ENCODE data around the gene TOMM34. TPM values are rescaled to one million over a fixed set of nuclear protein-coding genes. Genes with fewer than 3 reads are reported as not detected.

Gene TOMM34, protein sequence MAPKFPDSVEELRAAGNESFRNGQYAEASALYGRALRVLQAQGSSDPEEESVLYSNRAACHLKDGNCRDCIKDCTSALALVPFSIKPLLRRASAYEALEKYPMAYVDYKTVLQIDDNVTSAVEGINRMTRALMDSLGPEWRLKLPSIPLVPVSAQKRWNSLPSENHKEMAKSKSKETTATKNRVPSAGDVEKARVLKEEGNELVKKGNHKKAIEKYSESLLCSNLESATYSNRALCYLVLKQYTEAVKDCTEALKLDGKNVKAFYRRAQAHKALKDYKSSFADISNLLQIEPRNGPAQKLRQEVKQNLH
- 22.2 and 22.3 TPM in 2 replicates for total RNA-seq

DNA sequence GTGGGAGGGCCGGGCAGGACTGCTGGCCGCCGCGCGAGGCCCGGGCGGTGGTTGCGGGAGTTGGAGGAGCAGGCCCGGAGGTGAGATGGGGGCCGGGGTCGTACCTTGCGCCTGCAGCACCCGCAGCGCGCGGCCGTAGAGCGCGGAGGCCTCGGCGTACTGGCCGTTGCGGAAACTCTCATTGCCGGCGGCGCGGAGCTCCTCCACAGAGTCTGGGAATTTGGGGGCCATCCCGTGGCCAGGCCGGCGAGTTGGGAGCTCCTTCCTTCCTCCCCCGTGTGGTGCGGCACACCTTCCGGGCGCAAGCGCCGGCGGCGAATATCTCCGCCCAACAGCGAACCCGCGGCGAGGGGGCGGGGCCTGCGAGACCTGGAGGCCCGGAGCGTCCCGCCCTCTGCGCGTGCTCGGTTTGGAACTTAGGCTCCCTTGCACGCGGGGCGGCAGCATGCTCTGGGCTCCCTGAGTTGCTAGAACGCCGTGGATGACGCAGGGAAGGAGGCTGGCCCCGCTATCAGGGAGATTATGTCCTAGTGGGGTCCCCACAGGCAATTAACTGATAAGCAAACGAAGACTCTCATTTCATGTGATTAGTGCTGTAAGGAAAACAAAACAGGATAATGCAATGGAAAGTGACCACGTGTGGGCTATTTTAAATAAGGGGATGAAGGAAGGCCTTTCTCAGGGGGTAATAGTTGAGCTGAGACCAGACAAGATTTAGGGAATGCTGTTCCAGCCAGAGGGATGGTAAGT, at the start of gene TOMM34:
TSS of gene TOMM34 (minus strand) at position 295 of the 750 bp plus-strand sequence. CDS start at position 231, 64 bp downstream.
- intact Hi-C loops (cut with micrococcal nuclease): loop anchor here (1.0 to 10.0 kb wide), 9 partner anchors 11 to 1725 kb away; partner anchors contain the start of genes DNTTIP1, ELMO2, PABPC1L and TP53RK

DNA sequence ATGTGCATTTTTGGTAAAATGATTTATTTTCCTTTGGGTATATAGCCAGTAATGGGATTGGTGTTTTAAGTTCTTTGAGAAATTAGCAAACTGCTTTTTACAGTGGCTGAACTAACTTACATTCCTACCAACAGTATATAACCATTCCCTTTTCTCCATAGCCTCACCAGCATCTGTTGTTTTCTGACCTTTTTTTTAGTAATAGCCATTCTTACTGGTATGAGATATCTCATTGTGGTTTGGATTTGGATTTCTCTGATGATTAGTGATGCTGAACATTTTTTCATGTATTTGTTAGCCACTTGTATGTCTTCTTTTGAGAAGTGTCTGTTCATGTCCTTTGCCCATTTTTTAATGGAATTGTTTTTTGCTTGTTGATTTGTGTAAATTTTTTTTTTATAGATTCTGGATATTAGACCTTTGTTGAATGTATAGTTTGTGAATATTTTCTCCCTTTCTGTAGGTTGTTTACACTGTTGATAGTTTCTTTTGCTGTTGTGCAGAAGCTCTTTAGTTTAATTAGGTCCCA, 48.4 kb upstream of the TOMM34 start:
- intact Hi-C loops (cut with micrococcal nuclease): no loop called here

GRCh38 chr20:44997668-44998067, 37.5 kb upstream of the TOMM34 start:
- intact Hi-C loops (cut with micrococcal nuclease): no loop called here

- intact Hi-C loops (cut with micrococcal nuclease): no loop called here
These were observed 37.0 kb upstream of the TOMM34 start for GRCh38 chr20:44997171-44997570.

DNA sequence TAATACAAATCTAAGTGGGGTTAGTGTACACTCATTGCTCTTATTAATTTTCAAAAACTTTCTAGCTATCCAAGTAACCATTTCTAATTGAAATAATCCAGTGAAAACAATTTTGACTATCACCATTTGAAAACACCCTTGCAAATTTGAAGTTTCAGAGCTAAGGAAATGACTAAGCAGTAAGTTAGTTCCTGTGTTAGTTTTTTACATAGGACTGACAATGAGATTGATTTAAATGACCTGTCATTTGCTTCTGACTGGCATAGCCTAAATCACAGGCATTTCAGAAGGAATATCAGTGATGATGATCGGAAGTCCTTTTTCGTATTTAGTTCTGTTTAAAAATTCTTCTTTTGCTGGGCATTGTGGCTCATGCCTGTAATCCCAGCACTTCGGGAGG, 33.1 kb upstream of the TOMM34 start:
- intact Hi-C loops (cut with micrococcal nuclease): loop anchor here (1.0 to 5.0 kb wide), 2 partner anchors 26 to 36 kb away; no protein-coding TSS in a partner anchor

GRCh38 chr20:44990957-44991356, 30.8 kb upstream of the TOMM34 start:
- intact Hi-C loops (cut with micrococcal nuclease): loop anchor here (2.0 to 5.0 kb wide), 2 partner anchors 20 to 34 kb away; no protein-coding TSS in a partner anchor

- intact Hi-C loops (cut with micrococcal nuclease): loop anchor here (2.0 to 5.0 kb wide), 2 partner anchors 20 to 33 kb away; no protein-coding TSS in a partner anchor
These were observed 30.2 kb upstream of the TOMM34 start for GRCh38 chr20:44990425-44990824.

GRCh38 chr20:44988631-44989171, 28.5 kb upstream of the TOMM34 start:
- intact Hi-C loops (cut with micrococcal nuclease): loop anchor here (1.0 kb wide), 1 partner anchor 9 kb away; no protein-coding TSS in a partner anchor

DNA sequence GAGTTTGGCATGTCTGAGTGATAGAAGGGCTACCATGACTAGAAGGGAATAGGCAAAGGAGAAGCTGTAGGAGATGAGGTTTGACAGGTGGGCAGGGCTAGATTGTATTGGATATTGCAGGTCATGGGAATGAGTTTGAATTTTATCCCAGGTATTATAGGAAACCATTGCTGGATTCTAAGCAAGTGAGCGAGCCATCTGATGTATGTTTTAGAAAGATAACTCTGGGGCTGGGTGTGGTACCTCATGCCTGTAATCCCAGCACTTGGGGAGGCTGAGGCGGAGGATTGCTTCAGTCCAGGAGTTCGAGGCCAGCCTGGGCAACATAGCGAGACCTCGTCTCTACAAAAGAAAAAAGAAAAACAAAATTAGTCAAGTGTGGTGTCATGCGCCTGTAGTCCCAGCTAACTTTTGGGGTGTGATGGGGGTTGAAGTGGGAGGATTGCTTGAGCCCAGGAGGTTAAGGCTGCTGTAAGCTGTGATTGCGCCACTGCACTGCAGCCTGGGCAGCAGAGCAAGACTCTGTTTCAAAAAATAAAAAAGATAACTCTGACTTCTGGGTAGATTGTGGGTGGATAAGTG, 23.0 kb upstream of the TOMM34 start:
- intact Hi-C loops (cut with micrococcal nuclease): no loop called here

GRCh38 chr20:44981736-44982406, 21.7 kb upstream of the TOMM34 start:
- intact Hi-C loops (cut with micrococcal nuclease): no loop called here

GRCh38 chr20:44979090-44979621, 19.0 kb upstream of the TOMM34 start:
- intact Hi-C loops (cut with micrococcal nuclease): loop anchor here (1.0 to 5.0 kb wide), 4 partner anchors 8 to 337 kb away; partner anchors contain the start of gene TOMM34

- intact Hi-C loops (cut with micrococcal nuclease): loop anchor here (5.0 kb wide), 1 partner anchor 334 kb away; no protein-coding TSS in a partner anchor
These were observed 16.5 kb upstream of the TOMM34 start for GRCh38 chr20:44976698-44977097.

- intact Hi-C loops (cut with micrococcal nuclease): loop anchor here (5.0 kb wide), 1 partner anchor 444 kb away; the partner anchor contains the start of gene PIGT
These were observed 12.9 kb upstream of the TOMM34 start for GRCh38 chr20:44973053-44973452.

DNA sequence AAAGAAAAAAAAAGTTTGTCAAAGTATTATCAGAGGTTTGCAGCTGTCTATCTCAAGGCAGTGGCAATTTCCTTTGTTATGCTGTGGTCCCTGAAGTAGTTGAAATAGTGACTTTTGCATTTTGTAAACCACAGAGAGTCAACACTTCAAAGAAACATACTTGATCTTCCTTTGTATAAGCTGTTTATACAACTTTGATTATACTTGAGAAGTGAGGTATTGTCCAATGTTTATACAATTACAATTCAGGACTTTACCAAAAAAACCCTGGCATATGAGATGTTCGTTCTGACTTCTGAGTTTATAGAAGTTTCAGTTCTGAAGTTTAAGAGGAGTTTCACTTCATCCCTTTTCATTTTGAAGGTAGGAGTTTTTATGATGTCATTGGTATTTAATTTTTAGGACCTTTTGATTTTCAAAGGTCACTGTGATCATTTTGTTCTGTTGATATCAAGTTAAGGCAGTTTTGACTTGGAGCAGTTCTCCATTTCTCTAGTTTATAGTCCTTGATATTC, 10.1 kb upstream of the TOMM34 start:
- intact Hi-C loops (cut with micrococcal nuclease): loop anchor here (2.0 to 5.0 kb wide), 2 partner anchors 21 to 447 kb away; partner anchors contain the start of gene PIGT

DNA sequence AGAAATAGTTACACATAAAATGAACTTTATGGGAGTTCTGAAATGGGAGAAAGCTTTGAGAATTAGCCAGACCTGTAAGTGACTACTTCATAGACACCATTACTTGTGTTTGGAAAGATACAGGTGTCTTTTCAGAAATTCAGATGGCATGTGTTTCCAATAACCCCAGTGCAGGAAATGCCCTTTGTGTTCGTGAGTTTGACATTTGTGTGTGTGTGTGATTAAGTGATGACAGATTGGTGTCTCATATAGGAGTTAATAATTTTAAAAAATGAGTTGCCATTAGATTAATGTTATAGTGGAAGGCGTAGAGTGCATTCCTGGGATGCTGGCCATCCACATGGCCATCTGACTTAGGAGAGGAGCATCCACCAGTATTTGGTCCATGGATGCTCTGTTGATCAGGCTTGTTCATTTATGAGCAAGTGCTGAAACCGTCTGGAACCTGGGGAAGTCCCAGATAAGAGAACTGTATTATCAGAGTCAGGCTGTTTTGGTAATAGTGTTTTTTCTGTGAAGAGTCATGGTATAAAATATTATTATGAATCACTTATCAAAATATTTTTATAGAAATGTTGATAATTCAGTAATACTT, 9.2 kb upstream of the TOMM34 start:
- intact Hi-C loops (cut with micrococcal nuclease): loop anchor here (5.0 to 10.0 kb wide), 4 partner anchors 393 to 1715 kb away; partner anchors contain the start of genes OSER1, PCIF1, SYS1 and TP53RK

DNA sequence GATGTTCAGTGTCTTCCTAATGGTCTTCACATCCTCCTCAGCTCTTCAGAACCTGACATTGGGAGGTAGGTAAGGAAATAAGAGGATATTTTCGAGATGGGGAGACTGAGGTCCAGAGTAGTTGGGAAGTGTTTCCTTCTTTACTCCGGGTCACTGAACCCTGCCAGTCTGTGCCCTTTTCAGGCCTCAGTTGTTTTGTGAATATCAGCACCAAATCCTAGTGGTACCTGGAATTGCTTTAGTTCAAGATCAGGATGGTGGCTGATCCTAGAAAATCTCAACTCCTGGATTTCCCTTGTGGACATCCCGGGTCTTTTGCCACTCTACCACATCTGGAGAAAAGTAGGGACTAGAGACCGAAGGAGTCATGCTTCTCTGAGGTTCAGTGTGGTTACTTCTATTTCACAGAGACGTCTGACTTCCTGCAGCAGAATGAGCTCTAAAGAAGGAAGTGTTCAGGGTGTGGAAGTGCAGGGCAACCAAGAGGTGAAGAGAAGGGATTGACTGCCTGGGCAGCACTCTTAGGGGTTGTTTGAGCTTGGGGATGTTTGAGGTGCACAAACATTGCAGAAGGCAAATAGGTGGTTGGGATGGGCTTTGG, 7.1 kb upstream of the TOMM34 start:
- intact Hi-C loops (cut with micrococcal nuclease): loop anchor here (1.0 to 10.0 kb wide), 10 partner anchors 8 to 1717 kb away; partner anchors contain the start of genes ADA, OSER1, PABPC1L and PCIF1

DNA sequence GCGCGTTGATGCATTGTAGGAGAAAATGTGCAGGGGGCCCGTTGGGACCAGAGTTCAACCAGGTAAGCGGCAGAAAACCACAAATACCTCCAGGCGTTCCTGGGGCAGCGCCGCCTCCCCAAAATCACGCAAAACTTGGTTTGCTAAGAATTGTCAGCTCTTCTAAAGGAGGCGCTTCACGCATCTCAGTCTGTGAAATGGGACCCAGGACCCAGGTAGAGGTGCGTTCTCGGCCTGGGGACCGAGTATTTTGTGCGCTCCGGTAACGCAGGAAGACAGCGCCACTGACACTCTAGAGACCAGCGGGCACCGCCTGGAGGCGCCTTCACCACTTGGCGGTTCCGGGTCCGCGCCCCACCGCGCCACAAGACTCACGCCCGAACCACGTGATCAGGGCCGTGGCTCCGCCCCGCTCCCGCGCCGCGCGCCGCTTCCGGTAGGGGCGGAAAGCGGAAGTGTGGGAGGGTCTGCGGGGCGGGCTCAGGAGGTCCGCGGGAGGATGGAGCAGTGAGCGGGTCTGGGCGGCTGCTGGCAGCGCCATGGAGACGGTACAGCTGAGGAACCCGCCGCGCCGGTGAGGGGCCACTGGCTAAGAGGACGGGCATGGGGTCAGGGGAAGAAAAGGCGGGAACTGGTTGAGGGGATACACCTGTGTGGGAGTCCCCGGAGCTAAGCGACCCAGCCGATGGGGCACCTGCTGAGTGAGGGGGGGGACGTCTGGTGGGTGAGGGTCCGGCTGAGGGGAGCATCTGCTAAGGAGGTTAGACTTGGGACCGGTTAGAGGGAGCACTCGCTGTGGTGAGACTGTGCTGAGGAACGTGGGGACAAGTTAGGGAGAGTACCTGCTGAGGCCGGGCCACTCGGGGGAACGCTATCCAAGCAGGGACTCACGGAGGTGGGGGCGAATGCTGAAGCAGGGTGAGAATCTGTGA, 6.1 kb upstream of the TOMM34 start, which contains the start of gene STK4:
TSS of gene STK4 (plus strand) at position 483 of the 932 bp plus-strand sequence. CDS start at position 540, 57 bp downstream.
- intact Hi-C loops (cut with micrococcal nuclease): loop anchor here (1.0 to 10.0 kb wide), 9 partner anchors 55 to 1719 kb away; partner anchors contain the start of genes ADA, OSER1, PABPC1L and PCIF1

Data from T-helper 1 cell treated with Interleukin-12 subunit alpha and Interleukin-12 subunit beta and Interleukin-4 antibody, amounts not matched to agents 30 ng/mL and 1 ng/mL, for 36 hours (primary cell).